CD4-positive, alpha-beta T cell treated with Interleukin-6 at 100 ng/mL for 8 hours (primary cell): ENCODE data around the gene TSPAN11.

Experiments used
- DNase-seq: peaks from one replicate; pipeline ENCODE4 v3.0.0-alpha.2; 2020; ENCODE audit warnings: mixed read lengths, low spot score

The TSPAN11 gene

GRCh38 chr12:30959778-30960177, 33.2 kb downstream of the TSPAN11 start:
- DNase-seq: no peak

DNA sequence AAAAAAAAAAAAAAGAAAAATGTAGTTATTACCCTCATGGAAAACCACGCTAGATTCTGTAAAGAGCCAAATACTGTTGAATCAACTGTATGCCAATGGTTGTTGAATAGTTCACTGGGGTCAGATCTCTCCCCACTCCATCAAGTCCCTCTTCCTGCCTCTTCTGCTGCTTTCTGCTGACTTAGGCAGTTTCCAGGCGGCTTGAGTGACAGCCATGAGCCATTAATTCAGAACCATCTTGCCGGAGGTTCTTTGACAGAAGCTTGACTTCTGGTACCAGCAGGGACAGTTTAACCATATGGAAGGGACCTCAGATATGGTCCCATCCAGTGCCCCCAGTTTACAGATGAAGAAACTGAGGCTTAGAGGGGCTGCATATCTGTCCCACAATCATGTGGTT, 34.5 kb downstream of the TSPAN11 start:
- DNase-seq: no peak

GRCh38 chr12:30962047-30962446, 35.5 kb downstream of the TSPAN11 start:
- no peak for DNase-seq

DNA sequence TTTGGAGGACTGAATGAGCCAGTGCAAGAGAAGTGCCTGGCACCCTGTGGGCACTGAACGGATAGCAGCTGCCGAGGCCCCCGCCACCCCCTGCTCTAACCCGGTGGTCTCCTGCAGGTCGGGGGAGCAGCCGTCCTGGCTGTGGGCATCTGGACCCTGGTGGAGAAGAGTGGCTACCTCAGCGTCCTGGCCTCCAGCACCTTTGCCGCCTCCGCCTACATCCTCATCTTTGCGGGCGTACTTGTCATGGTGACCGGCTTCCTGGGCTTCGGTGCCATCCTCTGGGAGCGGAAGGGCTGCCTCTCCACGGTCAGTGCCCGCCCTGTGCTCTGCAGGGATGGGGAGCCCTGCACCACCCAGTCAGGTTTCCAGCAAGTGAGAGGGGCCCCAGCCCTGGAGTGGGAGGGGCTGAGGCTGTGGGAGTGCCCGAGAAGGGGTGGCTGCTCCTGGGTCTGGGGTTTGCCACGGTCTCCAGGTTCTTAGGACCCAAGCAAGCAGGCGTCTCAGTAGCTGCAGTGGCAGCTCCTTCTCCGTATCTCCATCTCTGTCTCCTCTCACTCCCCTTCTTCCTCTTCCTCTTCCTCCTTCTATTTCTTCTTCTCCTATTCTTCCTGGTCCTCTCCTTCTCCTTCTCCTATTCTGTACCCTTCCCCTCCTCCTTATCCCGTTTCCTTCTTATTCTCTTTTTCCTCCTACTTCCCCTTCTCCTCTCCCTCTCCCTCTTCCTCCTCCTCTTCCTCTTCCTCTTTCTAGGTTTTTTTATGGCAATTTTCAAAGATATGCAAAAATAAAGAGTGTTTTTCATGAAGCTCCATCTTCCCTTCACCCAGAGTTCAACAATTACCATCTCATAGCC, 37.4 kb downstream of the TSPAN11 start:
- no peak for DNase-seq

- DNase-seq: no peak
Measured at GRCh38 chr12:30964896-30965612, 38.5 kb downstream of the TSPAN11 start.

DNA sequence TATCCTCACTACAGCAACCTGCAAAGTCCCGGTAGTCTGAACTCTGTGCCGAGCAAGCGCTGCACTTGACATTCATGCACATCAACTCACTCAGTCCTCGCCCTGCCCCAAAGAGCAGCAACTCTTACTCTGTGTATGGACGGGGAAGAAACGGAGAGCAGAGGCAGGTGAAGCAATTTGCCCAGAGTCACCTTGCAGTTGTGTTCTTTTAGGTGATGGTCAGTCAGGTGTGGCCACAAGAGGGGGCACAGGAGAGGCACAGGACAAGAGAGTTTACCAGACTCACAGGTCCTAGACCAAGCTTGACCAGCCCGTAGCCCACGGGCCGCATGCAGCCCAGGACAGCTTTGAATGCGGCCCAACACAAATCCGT, 39.1 kb downstream of the TSPAN11 start:
- no peak for DNase-seq

DNA sequence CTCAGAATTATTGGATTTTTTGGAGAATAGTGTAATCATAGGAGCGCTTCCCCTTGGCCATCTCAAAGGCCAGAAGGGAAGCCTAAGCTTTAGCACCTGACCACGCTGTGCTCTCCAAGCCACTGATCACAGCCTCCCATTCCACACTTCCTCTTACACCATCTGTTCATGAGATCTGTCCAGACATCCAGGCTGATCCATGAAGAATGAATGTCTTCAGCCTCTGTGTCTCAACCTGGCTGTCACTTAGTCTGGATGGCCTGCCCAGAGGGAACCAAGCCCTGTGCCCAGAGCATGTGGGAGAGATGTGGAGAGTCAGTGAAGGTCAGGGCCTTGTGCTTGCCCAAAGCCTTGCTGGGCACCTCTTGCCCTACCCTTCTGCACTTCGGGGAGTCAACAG, 40.5 kb downstream of the TSPAN11 start:
- no peak for DNase-seq

GRCh38 chr12:30968211-30968610, 41.7 kb downstream of the TSPAN11 start:
- DNase-seq: no peak

DNA sequence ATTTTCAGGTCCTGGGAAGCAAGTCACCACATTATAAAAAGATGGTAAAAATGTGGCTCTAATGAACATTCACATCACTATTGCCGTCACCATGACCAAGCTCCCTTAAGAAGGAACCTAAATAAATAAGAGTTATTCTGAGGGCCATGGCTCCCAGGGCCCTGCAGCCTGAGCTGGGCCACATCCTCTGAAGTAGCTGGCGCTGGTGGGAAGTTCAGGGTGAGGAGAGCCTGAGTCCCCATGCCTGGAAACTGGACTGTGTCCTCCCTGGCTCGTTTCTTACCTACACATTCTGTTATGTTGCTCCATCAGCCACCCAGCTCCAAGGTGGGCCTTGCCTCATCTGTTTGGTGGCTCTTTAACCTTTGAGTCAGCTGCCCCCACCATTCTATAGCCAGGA, 42.5 kb downstream of the TSPAN11 start:
- DNase-seq: no peak

- no peak for DNase-seq
Measured at GRCh38 chr12:30969606-30970395, 43.3 kb downstream of the TSPAN11 start.

DNA sequence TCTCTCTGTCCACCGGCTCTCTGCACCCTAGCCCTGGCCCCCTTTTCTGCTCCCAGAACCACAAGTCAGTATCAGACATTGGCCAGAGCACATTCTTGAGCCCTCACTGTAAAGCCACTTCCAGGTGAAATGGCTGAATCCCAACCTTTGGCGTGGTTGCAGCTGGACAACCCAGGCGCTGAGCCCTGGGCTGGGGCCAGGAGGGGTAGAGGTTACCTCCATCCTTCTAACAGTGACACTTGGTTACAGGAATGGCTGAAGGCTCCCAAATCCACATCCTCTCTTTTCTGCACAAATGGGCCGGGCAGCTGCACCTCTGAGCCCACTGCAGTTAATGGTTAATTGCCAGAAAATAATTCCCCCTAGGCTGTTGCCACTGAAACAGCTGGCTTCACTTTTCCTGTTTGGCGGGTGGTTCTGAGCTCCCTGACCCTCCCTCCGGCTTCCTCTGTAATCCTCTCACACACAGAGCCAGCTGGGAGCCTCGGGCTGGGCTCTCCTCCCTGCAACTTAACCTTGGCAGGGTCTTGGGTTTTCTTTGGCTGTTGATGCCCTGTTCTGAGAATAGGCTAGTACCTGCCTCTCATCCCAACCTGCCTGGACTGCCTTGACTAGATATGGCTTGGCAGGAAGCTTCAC, 44.1 kb downstream of the TSPAN11 start:
- DNase-seq: no peak

GRCh38 chr12:30972035-30972434, 45.5 kb downstream of the TSPAN11 start:
- DNase-seq: no peak

DNA sequence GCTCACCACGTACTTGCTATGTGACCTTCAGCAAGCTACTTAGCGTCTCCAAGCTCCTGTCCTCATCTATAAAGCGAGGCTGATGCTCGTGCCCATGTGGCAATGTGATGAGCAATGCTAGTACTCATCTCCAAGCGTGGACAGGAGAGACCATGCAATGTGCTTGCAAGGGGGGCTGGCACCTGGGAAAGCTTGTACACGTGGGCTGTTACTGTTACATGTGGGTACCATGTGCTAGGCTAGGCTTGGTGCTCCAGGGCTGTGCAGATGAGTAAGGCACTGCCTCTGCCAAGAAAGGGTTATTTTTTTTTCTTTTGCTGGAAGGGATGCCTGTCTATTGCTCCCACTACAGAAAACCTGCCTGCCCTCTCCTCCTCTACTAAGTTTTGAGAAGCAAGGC, 46.6 kb downstream of the TSPAN11 start:
- DNase-seq: no peak

- DNase-seq: no peak
Measured at GRCh38 chr12:30973830-30974229, 47.3 kb downstream of the TSPAN11 start.

DNA sequence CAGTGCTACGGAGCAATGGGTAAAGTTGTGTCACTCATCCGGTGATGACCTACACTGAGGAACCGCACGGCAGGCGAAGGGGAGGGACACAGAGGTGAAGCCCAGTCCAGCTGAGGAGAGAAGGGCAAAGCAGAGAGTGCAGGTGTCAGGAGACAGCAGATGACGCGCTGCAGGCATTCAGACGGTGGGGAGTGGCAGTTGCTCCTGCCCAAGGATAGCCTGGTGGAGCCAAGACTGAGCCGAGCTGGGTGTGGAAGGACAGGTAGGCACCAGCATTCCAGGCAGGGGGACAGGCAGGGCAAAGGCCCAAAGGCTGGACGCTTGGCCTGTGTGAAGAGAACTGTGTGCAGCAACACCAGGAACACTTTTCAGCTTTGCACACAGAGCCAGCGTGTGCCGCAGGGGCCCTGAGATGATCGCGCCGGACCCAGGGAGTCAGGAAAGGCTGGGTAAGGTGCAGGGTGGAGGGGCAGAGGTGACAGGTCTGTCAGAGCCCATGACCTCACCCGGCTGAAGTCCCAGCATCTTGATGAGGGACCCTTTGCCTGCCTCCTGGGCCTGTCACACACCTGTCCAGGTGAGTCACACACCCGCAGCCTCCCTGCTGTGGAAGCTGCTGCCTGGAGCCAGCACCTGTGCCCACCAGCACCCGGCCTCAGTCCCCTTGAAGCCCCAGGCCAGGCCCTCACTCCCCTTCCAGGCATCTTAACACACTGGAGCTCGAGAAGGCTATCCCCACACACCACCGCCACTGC, 48.4 kb downstream of the TSPAN11 start:
- DNase-seq: no peak

GRCh38 chr12:30975581-30975980, 49.0 kb downstream of the TSPAN11 start:
- DNase-seq: no peak

DNA sequence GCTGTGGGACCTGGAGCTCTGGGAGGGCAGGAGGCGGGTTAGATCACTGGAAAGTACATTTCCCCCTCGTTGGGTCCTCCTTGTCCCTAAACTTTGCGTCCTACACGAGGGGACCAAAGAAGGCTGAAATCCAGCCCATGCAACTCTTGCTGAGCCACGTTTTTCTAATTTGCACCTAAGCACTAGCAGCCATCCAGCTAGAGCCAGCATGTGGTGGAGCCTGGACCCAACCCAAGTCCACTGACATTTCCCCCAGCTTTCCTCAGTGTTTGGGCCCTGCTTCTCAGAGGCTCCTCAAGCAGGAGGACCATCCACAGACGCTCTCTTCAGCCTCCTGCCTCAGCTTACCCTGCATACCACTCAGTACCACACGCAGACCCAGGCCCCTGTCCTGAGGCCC, 49.7 kb downstream of the TSPAN11 start:
- no peak for DNase-seq

GRCh38 chr12:30977124-30977523, 50.6 kb downstream of the TSPAN11 start:
- DNase-seq: no peak

GRCh38 chr12:30977537-30978349, 51.2 kb downstream of the TSPAN11 start:
- DNase-seq: no peak

- DNase-seq: no peak
Measured at GRCh38 chr12:30978639-30979038, 52.1 kb downstream of the TSPAN11 start.
